Panc1 (cell line): ENCODE results near the gene STARD13. TPM values are rescaled to one million over a fixed set of nuclear protein-coding genes. Genes with fewer than 3 reads are reported as not detected.

Experiments
- ATAC-seq: fragments of 200-7000 bp; cut with Tn5 transposase; 2 replicates; pipeline ENCODE4 v1.9.1; 2020; ENCODE audit warnings: mild to moderate bottlenecking, moderate library complexity
- BruUV-seq: library from RNA; stranded (reverse); fragments of 400-500 nt; replicated peaks from 2 replicates; lab custom pipeline; 2021; lab: Mats Ljungman, UMichigan
- CTCF ChIA-PET: fragments of 300-600 bp; sonication (Branson Sonifier 250); formaldehyde crosslinking; loops from one replicate; lab custom pipeline; 2022; ENCODE audit warnings: antibody characterized with exemption; lab: Charles Lee
- POLR2A ChIA-PET: fragments of 300-600 bp; sonication (Branson Sonifier 250); formaldehyde crosslinking; loops from one replicate; lab custom pipeline; 2022; ENCODE audit warnings: antibody characterized with exemption; lab: Charles Lee
- DNase-seq: peaks from one replicate; pipeline ENCODE4 v3.0.0-alpha.2; 2010; ENCODE audit warnings: low read depth, low spot score
- H3K27ac ChIP-seq: 2 replicates; pipeline ENCODE4 v1.5.1; 2011; ENCODE audit warnings: mild to moderate bottlenecking, low read length, inconsistent platforms
- H3K27me3 ChIP-seq: fragments of 200-500 bp; sonication (Bioruptor generic); 2 replicates; pipeline ENCODE4 v1.6.0; 2014; ENCODE audit warnings: low read length, inconsistent platforms; ENCODE audit not compliant: control insufficient read depth, insufficient read depth
- H3K36me3 ChIP-seq: fragments of 200-500 bp; sonication (Bioruptor generic); 2 replicates; pipeline ENCODE4 v1.5.1; 2014; ENCODE audit warnings: inconsistent platforms, mild to moderate bottlenecking, low read length, moderate library complexity; ENCODE audit not compliant: control insufficient read depth, insufficient read depth
- H3K4me1 ChIP-seq: 2 replicates; pipeline ENCODE4 v1.5.1; 2011; ENCODE audit warnings: inconsistent platforms, mild to moderate bottlenecking, low read length, moderate library complexity; ENCODE audit not compliant: control insufficient read depth, insufficient read depth
- H3K4me3 ChIP-seq, 2 experiments: 2 replicates each; pipeline ENCODE4 v1.5.1; 2011 to 2012; ENCODE audit warnings: low read depth in 2 of 2, low read length in 2 of 2, mild to moderate bottlenecking in 2 of 2, inconsistent platforms in 1 of 2, moderate library complexity in 1 of 2
- H3K9me3 ChIP-seq: fragments of 200-500 bp; sonication (Bioruptor generic); 2 replicates; pipeline ENCODE4 v1.5.1; 2014; ENCODE audit warnings: low read depth, mild to moderate bottlenecking, inconsistent platforms, low read length, moderate library complexity; ENCODE audit not compliant: control insufficient read depth, insufficient read depth
- POLR2AphosphoS5 ChIP-seq: IDR thresholded peaks from 2 replicates; pipeline ENCODE4 v1.6.1; 2012; ENCODE audit warnings: mild to moderate bottlenecking, low read depth, low read length, moderate library complexity
- SIN3A ChIP-seq: IDR thresholded peaks from 2 replicates; pipeline ENCODE4 v1.6.1; 2012; ENCODE audit warnings: low read depth, mild to moderate bottlenecking, low read length, moderate library complexity, borderline replicate concordance; ENCODE audit not compliant: insufficient read depth
- TCF7L2 ChIP-seq: IDR thresholded peaks from 2 replicates; pipeline ENCODE4 v1.6.1; 2011; ENCODE audit warnings: mild to moderate bottlenecking, low read depth, low read length, inconsistent platforms
- in situ Hi-C: cut with HindIII; loops from 2 replicates; pipeline ENCODE4 v1.10.0; 2016; ENCODE audit warnings: low sequenced_read_pairs, low pct_unique_long_range_greater_than_20kb
- intact Hi-C: fragments of 100-400 bp; cut with micrococcal nuclease; formaldehyde crosslinking; loops from one replicate; pipeline ENCODE4 v1.10.0; 2022; ENCODE audit not compliant: unreplicated experiment
- total RNA-seq: library from RNA; stranded (reverse); gene quantifications from one replicate; pipeline ENCODE4 v1.2.1, GENCODE V29; 2021; ENCODE audit not compliant: unreplicated experiment
- TF ChIP-seq, protein P1 (sequence below): fragments of 450-650 bp; IDR thresholded peaks from 2 replicates; pipeline ENCODE4 v1.5.1; 2017; ENCODE audit warnings: mild to moderate bottlenecking
- TF ChIP-seq, protein P2 (sequence below), 2 experiments: IDR thresholded peaks; 2 replicates each; pipeline ENCODE4 v1.6.1; 2011 to 2012; ENCODE audit warnings: low read depth in 2 of 2, control low read depth in 1 of 2, low read length in 1 of 2, mild to moderate bottlenecking in 1 of 2, moderate library complexity in 1 of 2; ENCODE audit not compliant: insufficient read depth in 1 of 2

STARD13 gene
- total RNA-seq, 1 experiment from 2014 or later = 6.5 TPM

DNA sequence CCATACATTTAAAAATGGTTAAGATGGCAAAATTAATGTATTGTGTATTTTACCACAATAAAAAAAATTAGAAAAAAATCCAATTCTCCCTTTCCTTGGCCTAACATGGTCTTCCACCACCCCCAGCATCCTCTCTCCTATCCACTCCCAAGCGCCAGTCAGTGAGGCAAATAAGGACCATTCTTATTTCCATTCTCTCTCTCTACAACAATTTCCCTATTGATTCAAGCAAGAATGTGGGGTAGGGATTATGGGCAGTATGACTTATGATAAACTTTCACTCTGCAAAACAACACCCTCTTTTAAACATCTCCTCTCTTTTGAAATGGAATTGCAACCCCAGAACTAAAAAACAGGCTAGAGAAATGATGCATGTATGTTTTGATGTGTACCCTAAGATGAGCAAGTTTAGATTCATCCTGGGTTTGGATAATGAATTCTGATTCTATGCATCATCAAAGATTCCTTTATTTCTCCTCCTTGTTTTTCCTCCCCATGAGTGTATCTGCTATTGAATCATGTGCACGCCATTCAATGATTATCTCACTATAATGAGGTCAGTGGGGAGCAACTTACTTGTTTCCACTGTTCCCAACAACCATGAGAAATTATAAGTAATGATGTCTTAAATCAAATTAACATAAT is 3.5 kb downstream of the STARD13 start:
- TF ChIP-seq, protein P1, sequence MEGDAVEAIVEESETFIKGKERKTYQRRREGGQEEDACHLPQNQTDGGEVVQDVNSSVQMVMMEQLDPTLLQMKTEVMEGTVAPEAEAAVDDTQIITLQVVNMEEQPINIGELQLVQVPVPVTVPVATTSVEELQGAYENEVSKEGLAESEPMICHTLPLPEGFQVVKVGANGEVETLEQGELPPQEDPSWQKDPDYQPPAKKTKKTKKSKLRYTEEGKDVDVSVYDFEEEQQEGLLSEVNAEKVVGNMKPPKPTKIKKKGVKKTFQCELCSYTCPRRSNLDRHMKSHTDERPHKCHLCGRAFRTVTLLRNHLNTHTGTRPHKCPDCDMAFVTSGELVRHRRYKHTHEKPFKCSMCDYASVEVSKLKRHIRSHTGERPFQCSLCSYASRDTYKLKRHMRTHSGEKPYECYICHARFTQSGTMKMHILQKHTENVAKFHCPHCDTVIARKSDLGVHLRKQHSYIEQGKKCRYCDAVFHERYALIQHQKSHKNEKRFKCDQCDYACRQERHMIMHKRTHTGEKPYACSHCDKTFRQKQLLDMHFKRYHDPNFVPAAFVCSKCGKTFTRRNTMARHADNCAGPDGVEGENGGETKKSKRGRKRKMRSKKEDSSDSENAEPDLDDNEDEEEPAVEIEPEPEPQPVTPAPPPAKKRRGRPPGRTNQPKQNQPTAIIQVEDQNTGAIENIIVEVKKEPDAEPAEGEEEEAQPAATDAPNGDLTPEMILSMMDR = no peak
- no peak for TF ChIP-seq SIN3A

DNA sequence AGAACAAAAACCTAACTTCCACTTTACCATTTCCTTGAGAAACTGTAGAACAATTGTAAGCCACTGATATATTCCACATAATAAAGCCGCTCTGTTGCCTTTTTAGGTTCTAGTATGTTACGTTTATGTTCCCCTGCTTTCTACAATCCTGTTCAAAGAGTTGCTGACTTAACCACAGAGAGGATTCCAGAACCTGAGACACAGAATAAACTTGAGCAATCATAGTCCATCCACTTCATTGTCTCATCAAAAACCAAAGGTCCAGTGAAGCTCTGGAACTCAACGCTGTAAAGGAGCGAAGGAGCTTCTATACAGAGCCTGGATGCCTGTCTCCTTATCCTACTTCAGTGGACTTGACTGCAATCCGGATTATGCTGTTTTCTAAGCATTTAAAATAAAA is 4.6 kb downstream of the STARD13 start:
- no peaks in the 10 kb centered on the region for H3K36me3 ChIP-seq
- TF ChIP-seq SIN3A = no peak
- no peak for TF ChIP-seq POLR2AphosphoS5
- no peak for ATAC-seq
- intact Hi-C loops = no loop called here
- ChIA-PET POLR2A (interaction anchor here (0.6 kb wide), 1 partner anchor 743 kb away, joined by 3 read pairs; no protein-coding TSS in a partner anchor), CTCF (no interaction called here)
- no TSS peak for BruUV-seq
- H3K27me3 ChIP-seq = no peaks in the 10 kb centered on the region
- H3K4me3 ChIP-seq = no peak overlapping the region
- no peaks in the 10 kb centered on the region for H3K9me3 ChIP-seq
- peaks cover 25% of the 10 kb centered on the region for H3K4me1 ChIP-seq
- DNase-seq = no peak
- H3K27ac ChIP-seq = peak overlapping the region; percentile 81
- in situ Hi-C loops = no loop called here

More for the DNA sequence above, 3.5 kb downstream of the STARD13 start:
- POLR2A ChIA-PET = no interaction called here
- intact Hi-C loops (no loop called here), in situ Hi-C loops (no loop called here)
- Histone ChIP-seq H3K36me3 (no peaks in the 10 kb centered on the region), H3K4me1 (peaks cover 31% of the 10 kb centered on the region), H3K9me3 (no peaks in the 10 kb centered on the region), H3K27ac (peak overlapping the region; percentile 90), H3K4me3 (peak overlapping the region in 1 of 2 experiments; percentile 31; a peak in 1 of 4 replicates), H3K27me3 (no peaks in the 10 kb centered on the region)
- DNase-seq (no peak), ATAC-seq (no peak)
- CTCF ChIA-PET = no interaction called here
- no TSS peak for BruUV-seq

DNA sequence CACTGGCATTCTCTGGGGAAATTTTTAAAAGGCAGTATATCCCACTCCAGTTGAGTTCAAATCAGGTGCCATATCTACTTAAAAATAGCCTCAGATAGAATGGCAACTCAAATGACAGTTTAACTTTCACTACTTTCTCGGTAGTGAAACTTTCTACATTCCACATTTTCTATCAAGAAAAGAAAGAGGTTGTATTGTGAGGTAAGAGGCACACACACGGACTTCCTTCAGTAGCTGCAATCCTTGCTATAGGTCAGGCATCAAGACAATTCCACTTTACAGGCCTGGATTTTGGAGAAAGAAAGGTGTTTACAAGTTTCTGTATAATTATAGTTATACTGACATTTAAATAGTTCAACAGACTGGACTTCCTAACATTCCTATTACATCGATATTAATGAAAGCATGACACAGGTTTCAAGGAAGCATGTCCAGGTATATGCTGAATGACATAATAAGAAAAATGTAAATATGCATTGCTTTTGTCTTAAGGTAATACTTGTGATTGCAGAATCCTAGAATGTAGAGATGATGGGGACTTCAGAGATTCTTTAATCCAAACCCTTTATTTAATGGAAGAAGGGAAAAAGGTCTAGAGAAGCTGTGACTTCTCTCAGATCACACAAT is 5.2 kb downstream of the STARD13 start:
- peak overlapping the region in 1 of 2 experiments; percentile 33; a peak in 2 of 4 replicates for H3K4me3 ChIP-seq
- CTCF ChIA-PET = no interaction called here

More for the DNA sequence above, 5.2 kb downstream of the STARD13 start:
- intact Hi-C loops = no loop called here
- Histone ChIP-seq H3K36me3 (no peaks in the 10 kb centered on the region), H3K9me3 (no peaks in the 10 kb centered on the region), H3K27ac (peak overlapping the region; percentile 81), H3K27me3 (no peaks in the 10 kb centered on the region), H3K4me1 (peaks cover 25% of the 10 kb centered on the region)
- BruUV-seq = no TSS peak
- TF ChIP-seq, protein P1 = no peak
- TF ChIP-seq, protein P2, sequence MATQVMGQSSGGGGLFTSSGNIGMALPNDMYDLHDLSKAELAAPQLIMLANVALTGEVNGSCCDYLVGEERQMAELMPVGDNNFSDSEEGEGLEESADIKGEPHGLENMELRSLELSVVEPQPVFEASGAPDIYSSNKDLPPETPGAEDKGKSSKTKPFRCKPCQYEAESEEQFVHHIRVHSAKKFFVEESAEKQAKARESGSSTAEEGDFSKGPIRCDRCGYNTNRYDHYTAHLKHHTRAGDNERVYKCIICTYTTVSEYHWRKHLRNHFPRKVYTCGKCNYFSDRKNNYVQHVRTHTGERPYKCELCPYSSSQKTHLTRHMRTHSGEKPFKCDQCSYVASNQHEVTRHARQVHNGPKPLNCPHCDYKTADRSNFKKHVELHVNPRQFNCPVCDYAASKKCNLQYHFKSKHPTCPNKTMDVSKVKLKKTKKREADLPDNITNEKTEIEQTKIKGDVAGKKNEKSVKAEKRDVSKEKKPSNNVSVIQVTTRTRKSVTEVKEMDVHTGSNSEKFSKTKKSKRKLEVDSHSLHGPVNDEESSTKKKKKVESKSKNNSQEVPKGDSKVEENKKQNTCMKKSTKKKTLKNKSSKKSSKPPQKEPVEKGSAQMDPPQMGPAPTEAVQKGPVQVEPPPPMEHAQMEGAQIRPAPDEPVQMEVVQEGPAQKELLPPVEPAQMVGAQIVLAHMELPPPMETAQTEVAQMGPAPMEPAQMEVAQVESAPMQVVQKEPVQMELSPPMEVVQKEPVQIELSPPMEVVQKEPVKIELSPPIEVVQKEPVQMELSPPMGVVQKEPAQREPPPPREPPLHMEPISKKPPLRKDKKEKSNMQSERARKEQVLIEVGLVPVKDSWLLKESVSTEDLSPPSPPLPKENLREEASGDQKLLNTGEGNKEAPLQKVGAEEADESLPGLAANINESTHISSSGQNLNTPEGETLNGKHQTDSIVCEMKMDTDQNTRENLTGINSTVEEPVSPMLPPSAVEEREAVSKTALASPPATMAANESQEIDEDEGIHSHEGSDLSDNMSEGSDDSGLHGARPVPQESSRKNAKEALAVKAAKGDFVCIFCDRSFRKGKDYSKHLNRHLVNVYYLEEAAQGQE (IDR thresholded peaks at IDR 0.05; ENCODE audit: insufficient read depth in 1 of 2, low read depth in 2 of 2, low read length in 1 of 2) = no peak
- TF ChIP-seq TCF7L2 = no peak
- POLR2A ChIA-PET = no interaction called here
- in situ Hi-C loops = no loop called here
- ATAC-seq (no peak), DNase-seq (no peak)
